Measurements from ENCODE around the gene CPSF3. TPM values are rescaled to one million over a fixed set of nuclear protein-coding genes. Genes with fewer than 3 reads are reported as not detected.

CPSF3 gene
- total and polyA plus RNA-seq, 2 donors (not counting 1 experiment from before 2014, with no cell fraction given), result 13.0 to 28.4 TPM

DNA sequence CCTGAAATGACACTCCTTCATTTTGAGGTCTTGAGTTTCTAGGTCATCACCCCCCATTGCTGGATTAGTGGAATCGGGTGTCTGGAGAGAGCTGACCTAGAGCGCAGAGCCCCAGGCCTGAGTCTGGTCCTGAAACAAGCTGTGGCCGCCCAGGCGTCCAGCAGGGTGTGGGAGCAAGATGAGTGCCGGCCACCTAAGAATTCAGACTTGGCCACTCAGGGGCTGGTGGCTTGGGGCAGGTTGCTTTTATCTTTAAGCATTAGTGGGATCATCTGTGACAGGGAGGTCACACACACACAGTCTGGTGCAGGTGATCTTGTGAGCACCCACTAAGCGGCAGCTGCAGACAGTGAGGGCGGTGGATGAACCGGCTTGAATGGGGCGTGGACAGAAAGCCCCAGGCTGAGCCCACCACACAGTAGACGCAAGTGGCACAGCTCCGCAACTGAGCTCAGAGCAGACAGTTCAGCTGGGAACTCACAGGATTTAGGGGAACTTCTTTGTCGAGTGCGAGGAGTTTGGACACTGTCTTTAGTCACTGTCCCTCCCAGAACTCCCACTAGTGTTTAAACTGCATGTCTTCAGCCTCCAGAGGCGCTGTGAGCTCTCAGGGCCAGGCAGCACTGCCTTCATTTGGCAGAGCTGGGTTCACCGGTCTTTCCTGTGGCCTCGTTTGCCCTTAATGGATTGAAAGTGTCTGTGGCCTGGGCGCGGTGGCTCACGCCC lies 21.6 kb upstream of the CPSF3 start:
- no peak overlapping the region for H3K27ac Mint-ChIP-seq
- intact Hi-C loops (cut with micrococcal nuclease), result no loop called here
- no peak overlapping the region for H2AFZ ChIP-seq (ENCODE audit: insufficient read depth, low read depth, low read length, poor library complexity, severe bottlenecking)
- H3K9ac ChIP-seq (ENCODE audit: low read length), result no peak overlapping the region
- no peak for TF ChIP-seq EZH2 (IDR thresholded peaks at IDR 0.05; ENCODE audit: borderline replicate concordance, insufficient read depth, low read depth, low read length, poor library complexity, severe bottlenecking)
- TF ChIP-seq, protein P1, sequence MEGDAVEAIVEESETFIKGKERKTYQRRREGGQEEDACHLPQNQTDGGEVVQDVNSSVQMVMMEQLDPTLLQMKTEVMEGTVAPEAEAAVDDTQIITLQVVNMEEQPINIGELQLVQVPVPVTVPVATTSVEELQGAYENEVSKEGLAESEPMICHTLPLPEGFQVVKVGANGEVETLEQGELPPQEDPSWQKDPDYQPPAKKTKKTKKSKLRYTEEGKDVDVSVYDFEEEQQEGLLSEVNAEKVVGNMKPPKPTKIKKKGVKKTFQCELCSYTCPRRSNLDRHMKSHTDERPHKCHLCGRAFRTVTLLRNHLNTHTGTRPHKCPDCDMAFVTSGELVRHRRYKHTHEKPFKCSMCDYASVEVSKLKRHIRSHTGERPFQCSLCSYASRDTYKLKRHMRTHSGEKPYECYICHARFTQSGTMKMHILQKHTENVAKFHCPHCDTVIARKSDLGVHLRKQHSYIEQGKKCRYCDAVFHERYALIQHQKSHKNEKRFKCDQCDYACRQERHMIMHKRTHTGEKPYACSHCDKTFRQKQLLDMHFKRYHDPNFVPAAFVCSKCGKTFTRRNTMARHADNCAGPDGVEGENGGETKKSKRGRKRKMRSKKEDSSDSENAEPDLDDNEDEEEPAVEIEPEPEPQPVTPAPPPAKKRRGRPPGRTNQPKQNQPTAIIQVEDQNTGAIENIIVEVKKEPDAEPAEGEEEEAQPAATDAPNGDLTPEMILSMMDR (IDR thresholded peaks at IDR 0.05), result no peak
- H3K36me3 ChIP-seq (replicated peaks in 1 of 2; ENCODE audit: control extremely low read depth in 1 of 2, control insufficient read depth in 1 of 2, extremely low read depth in 1 of 2, insufficient read depth in 2 of 2, low read length in 1 of 2), result peaks cover 3 to 5% of the 10 kb centered on the region in 2 experiments
- 97% methylated on average over 16 of the region's 19 CpGs for WGBS (ENCODE audit: insufficient coverage)
- ChIA-PET CTCF (no interaction called here), POLR2A (no interaction called here)
- H3K9me3 ChIP-seq (ENCODE audit: control extremely low read depth in 1 of 3, control insufficient read depth in 2 of 3, insufficient read depth in 1 of 3, low read length in 2 of 3), result no peaks in the 10 kb centered on the region
- no peaks in the 10 kb centered on the region for H3K9me3 Mint-ChIP-seq (ENCODE audit: insufficient read depth)
- DNase-seq (no peak), ATAC-seq (ENCODE audit: low read depth) (no peak)
- no peaks in the 10 kb centered on the region for H4K20me1 ChIP-seq (ENCODE audit: control insufficient read depth, insufficient read depth, low read length, poor library complexity, severe bottlenecking)
- no peak overlapping the region for H3K4me3 ChIP-seq (ENCODE audit: control extremely low read depth in 1 of 5, extremely low read depth in 1 of 5, insufficient read depth in 1 of 5, low read depth in 2 of 5, low read length in 4 of 5)
- H3K4me1 Mint-ChIP-seq, result no peaks in the 10 kb centered on the region
- peaks cover 4% of the 10 kb centered on the region for H3K27me3 Mint-ChIP-seq
- H3K4me2 ChIP-seq (replicated peaks; ENCODE audit: low read depth, low read length, poor library complexity, severe bottlenecking), result no peak overlapping the region
- no peaks in the 10 kb centered on the region for H3K27me3 ChIP-seq (replicated peaks in 1 of 4; ENCODE audit: control extremely low read depth in 1 of 4, control insufficient read depth in 3 of 4, insufficient read depth in 4 of 4, low read length in 3 of 4)
- H3K27ac ChIP-seq (ENCODE audit: low read length in 2 of 2), result no peak overlapping the region
- H3K79me2 ChIP-seq (ENCODE audit: control insufficient read depth, insufficient read depth, low read length), result no peaks in the 10 kb centered on the region
- no peaks in the 10 kb centered on the region for H3K4me1 ChIP-seq (ENCODE audit: control insufficient read depth in 2 of 2, insufficient read depth in 2 of 2, low read length in 2 of 2)
- no peak overlapping the region for H3K4me3 Mint-ChIP-seq

DNA sequence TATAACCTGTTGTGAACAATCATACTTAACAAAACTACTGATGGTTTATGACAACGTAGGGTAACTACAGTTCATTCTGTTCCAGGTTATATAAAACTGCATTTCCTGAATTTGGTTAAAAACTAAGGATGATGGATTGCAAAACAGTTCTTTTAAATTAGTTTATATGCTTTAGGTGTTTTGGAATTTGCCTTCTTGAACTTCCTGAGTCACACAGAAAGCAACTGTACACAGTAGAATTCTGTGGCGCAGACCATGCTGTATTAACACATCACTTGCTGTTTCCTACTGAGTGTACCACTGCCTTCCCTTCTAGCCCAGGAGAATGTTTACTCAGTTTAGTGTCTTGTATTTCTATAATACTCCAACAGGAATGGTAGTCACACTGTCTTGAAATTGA lies 19.5 kb upstream of the CPSF3 start:
- intact Hi-C loops (cut with micrococcal nuclease), result no loop called here
- Histone ChIP-seq H2AFZ (ENCODE audit: insufficient read depth, low read depth, low read length, poor library complexity, severe bottlenecking) (no peak overlapping the region), H4K20me1 (ENCODE audit: control insufficient read depth, insufficient read depth, low read length, poor library complexity, severe bottlenecking) (no peaks in the 10 kb centered on the region), H3K27me3 (replicated peaks in 1 of 4; ENCODE audit: control extremely low read depth in 1 of 4, control insufficient read depth in 3 of 4, insufficient read depth in 4 of 4, low read length in 3 of 4) (no peaks in the 10 kb centered on the region), H3K36me3 (replicated peaks in 1 of 2; ENCODE audit: control extremely low read depth in 1 of 2, control insufficient read depth in 1 of 2, extremely low read depth in 1 of 2, insufficient read depth in 2 of 2, low read length in 1 of 2) (peaks cover 10 to 25% of the 10 kb centered on the region in 2 experiments), H3K4me1 (ENCODE audit: control insufficient read depth in 2 of 2, insufficient read depth in 2 of 2, low read length in 2 of 2) (no peaks in the 10 kb centered on the region), H3K4me3 (ENCODE audit: control extremely low read depth in 1 of 5, extremely low read depth in 1 of 5, insufficient read depth in 1 of 5, low read depth in 2 of 5, low read length in 4 of 5) (no peak overlapping the region), H3K79me2 (ENCODE audit: control insufficient read depth, insufficient read depth, low read length) (no peaks in the 10 kb centered on the region), H3K9me3 (ENCODE audit: control extremely low read depth in 1 of 3, control insufficient read depth in 2 of 3, insufficient read depth in 1 of 3, low read length in 2 of 3) (no peaks in the 10 kb centered on the region), H3K9ac (ENCODE audit: low read length) (no peak overlapping the region), H3K4me2 (replicated peaks; ENCODE audit: low read depth, low read length, poor library complexity, severe bottlenecking) (no peak overlapping the region), H3K27ac (ENCODE audit: low read length in 2 of 2) (no peak overlapping the region)
- peaks cover 4% of the 10 kb centered on the region for H3K27me3 Mint-ChIP-seq
- H3K4me1 Mint-ChIP-seq, result no peaks in the 10 kb centered on the region
- DNase-seq, result no peak
- ATAC-seq (ENCODE audit: low read depth), result no peak
- no peaks in the 10 kb centered on the region for H3K9me3 Mint-ChIP-seq (ENCODE audit: insufficient read depth)
- H3K27ac Mint-ChIP-seq, result no peak overlapping the region
- no CpG with 5 or more reads among the region's 2 CpGs for WGBS (ENCODE audit: insufficient coverage)
- CTCF ChIA-PET, result no interaction called here
- TF ChIP-seq, protein P1 (IDR thresholded peaks at IDR 0.05), result no peak
- TF ChIP-seq EZH2 (IDR thresholded peaks at IDR 0.05; ENCODE audit: borderline replicate concordance, insufficient read depth, low read depth, low read length, poor library complexity, severe bottlenecking), result no peak
- POLR2A ChIA-PET, result no interaction called here
- no peak overlapping the region for H3K4me3 Mint-ChIP-seq

All from B cell (primary cell).